Suprapubic skin (tissue), 3 donors: ENCODE data around the gene TAGLN2.

ENCODE experiments used
- POLR2A ChIP-seq, 2 donors: fragments of 450-650 bp; IDR thresholded peaks; one replicate each; pipeline ENCODE4 v1.6.1; 2017; ENCODE audit warnings: antibody characterized with exemption in 2 of 2, mild to moderate bottlenecking in 2 of 2, moderate library complexity in 2 of 2
- TF ChIP-seq, protein P1 (sequence below), 2 donors: fragments of 200-600 bp in 1 of 2; fragments of 450-650 bp in 1 of 2; sonication (generic) in 1 of 2; IDR thresholded peaks; one replicate each; pipeline ENCODE4 v1.5.1; 2016 to 2019; ENCODE audit warnings: antibody characterized with exemption in 2 of 2, mild to moderate bottlenecking in 1 of 2, moderate library complexity in 1 of 2

DNA sequence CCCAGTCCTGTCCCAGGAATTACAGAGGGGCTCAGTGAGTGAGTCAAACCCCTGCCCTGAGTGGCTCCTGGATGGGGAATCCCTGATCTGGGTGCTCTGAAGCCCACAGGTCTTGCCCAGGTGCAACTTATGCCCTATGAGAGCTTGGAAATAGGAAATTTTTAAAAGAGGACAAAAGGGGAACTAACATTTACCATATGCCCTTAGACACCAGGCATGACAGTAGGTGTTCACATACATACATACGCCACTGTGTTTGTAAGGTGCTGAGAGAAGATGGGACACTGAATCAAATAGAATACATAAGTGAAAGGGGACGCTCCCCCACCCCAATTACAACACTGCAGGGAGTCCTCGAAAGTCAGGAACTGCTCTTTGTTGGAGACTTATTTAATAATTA is 26.8 kb downstream of the TAGLN2 start:
- TF ChIP-seq, protein P1, sequence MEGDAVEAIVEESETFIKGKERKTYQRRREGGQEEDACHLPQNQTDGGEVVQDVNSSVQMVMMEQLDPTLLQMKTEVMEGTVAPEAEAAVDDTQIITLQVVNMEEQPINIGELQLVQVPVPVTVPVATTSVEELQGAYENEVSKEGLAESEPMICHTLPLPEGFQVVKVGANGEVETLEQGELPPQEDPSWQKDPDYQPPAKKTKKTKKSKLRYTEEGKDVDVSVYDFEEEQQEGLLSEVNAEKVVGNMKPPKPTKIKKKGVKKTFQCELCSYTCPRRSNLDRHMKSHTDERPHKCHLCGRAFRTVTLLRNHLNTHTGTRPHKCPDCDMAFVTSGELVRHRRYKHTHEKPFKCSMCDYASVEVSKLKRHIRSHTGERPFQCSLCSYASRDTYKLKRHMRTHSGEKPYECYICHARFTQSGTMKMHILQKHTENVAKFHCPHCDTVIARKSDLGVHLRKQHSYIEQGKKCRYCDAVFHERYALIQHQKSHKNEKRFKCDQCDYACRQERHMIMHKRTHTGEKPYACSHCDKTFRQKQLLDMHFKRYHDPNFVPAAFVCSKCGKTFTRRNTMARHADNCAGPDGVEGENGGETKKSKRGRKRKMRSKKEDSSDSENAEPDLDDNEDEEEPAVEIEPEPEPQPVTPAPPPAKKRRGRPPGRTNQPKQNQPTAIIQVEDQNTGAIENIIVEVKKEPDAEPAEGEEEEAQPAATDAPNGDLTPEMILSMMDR (IDR thresholded peaks at IDR 0.05), result no peak
- TF ChIP-seq POLR2A (IDR thresholded peaks at IDR 0.05), result no peak
